Gastroesophageal sphincter (tissue), 4 donors: ENCODE measurements around the gene FRMPD4. TPM values are rescaled to one million over a fixed set of nuclear protein-coding genes. Genes with fewer than 3 reads are reported as not detected.

ENCODE experiments used
- ATAC-seq: fragments of 150-250 bp; one replicate; pipeline ENCODE4 v1.9.1; 2016; ENCODE audit warnings: mild to moderate bottlenecking, moderate library complexity
- H3K27ac ChIP-seq, 4 donors: fragments of 200-600 bp; sonication (generic) in 3 of 4; 1 replicate in 3 of 4; 2 replicates in 1 of 4; pipeline ENCODE4 v1.5.1; 2016 to 2019
- H3K27me3 ChIP-seq: fragments of 200-600 bp; sonication (generic); one replicate; pipeline ENCODE4 v1.5.1; 2019
- H3K36me3 ChIP-seq, 2 donors: fragments of 200-600 bp; sonication (generic); one replicate each; pipeline ENCODE4 v1.5.1; 2019; ENCODE audit warnings: control low read depth in 1 of 2
- H3K4me1 ChIP-seq, 3 donors: fragments of 200-600 bp; sonication (generic); 1 replicate in 2 of 3; 2 replicates in 1 of 3; pipeline ENCODE4 v1.5.1; 2016 to 2019; ENCODE audit warnings: control low read depth in 2 of 3
- H3K4me3 ChIP-seq, 2 donors: fragments of 200-600 bp; sonication (generic); one replicate each; pipeline ENCODE4 v1.5.1; 2019; ENCODE audit warnings: mild to moderate bottlenecking in 1 of 2, moderate library complexity in 1 of 2
- H3K9me3 ChIP-seq, 3 donors: fragments of 200-600 bp; sonication (generic); one replicate each; pipeline ENCODE4 v1.5.1; 2017 to 2019; ENCODE audit warnings: control low read depth in 2 of 3
- CTCF ChIP-seq, 4 experiments: fragments of 200-600 bp in 2 of 4; fragments of 450-650 bp in 2 of 4; sonication (generic) in 1 of 4; IDR thresholded peaks; one replicate each; pipeline ENCODE4 v1.5.1; 2017 to 2019; ENCODE audit warnings: antibody characterized with exemption in 4 of 4, mild to moderate bottlenecking in 2 of 4, moderate library complexity in 2 of 4
- EP300 ChIP-seq: sonication (generic); formaldehyde crosslinking; IDR thresholded peaks from one replicate; pipeline ENCODE4 v1.6.1; 2017; ENCODE audit warnings: antibody characterized with exemption, mild to moderate bottlenecking
- POLR2A ChIP-seq, 2 donors: fragments of 450-650 bp; IDR thresholded peaks; one replicate each; pipeline ENCODE4 v1.6.1; 2017; ENCODE audit warnings: antibody characterized with exemption in 2 of 2, mild to moderate bottlenecking in 2 of 2, moderate library complexity in 1 of 2
- POLR2AphosphoS5 ChIP-seq: sonication (generic); formaldehyde crosslinking; IDR thresholded peaks from one replicate; pipeline ENCODE4 v1.6.1; 2017; ENCODE audit warnings: antibody characterized with exemption
- WGBS, 2 donors: methylation state at CpG; one replicate each; pipeline ENCODE4 v1.1.5; 2018; ENCODE audit warnings: low coverage in 1 of 2; 5-methylcytosine and 5-hydroxymethylcytosine counted together
- total RNA-seq, 4 donors: library from RNA; depleted of rRNA; stranded (reverse); fragments of >200 nt; gene quantifications; one replicate each; pipeline ENCODE4 v1.1.0, GENCODE V29; 2016

FRMPD4 gene
- total RNA-seq, 4 donors from 2014 or later = 0.31 to 2.1 (median 1.3) TPM; not detected in 1

DNA sequence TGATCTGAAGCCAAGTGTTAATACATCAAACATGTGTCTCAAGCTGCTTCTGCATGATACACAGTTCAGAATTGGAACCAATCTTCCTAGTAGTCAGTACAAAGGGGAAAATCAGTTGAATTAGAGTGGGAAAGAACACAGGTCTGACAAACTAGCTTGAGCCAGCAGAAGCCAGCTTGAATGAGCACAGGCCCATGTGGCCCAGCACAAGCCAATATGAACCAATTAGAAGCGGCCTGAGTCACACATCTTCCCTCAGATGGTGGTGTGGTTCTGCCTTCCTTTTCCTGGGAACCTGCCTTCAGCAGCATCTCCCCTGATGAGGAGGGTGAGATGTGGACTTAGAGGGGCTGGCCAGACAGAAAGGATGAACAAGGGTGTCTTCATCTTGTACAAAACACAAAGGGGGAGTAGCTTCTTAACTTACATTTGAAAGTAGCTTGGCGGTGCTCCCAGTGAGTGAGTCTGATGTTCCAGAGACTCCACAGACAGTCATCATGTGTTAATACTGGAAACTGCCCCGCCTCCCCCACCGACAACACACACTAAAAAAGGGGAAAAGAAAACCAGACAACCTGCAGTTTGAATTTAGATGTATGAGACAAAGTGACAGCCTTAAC, 72.0 kb downstream of the FRMPD4 start:
- no peak for ATAC-seq
- H3K27ac ChIP-seq = no peak overlapping the region
- H3K4me3 ChIP-seq = no peak overlapping the region
- H3K27me3 ChIP-seq = no peaks in the 10 kb centered on the region
- WGBS, 2 donors = 43 to 53% methylated on average over 3 of the region's 4 CpGs
- no peak for TF ChIP-seq EP300
- TF ChIP-seq CTCF (IDR thresholded peaks at IDR 0.05) = no peak
- no peak for TF ChIP-seq POLR2AphosphoS5
- no peak for TF ChIP-seq POLR2A (IDR thresholded peaks at IDR 0.05)
- no peaks in the 10 kb centered on the region for H3K36me3 ChIP-seq
- no peaks in the 10 kb centered on the region for H3K9me3 ChIP-seq
- H3K4me1 ChIP-seq = no peaks in the 10 kb centered on the region

GRCh38 chrX:12210971-12211370, 72.7 kb downstream of the FRMPD4 start:
- TF ChIP-seq EP300 = no peak
- no peak for TF ChIP-seq POLR2AphosphoS5
- TF ChIP-seq POLR2A (IDR thresholded peaks at IDR 0.05) = no peak
- no peak for TF ChIP-seq CTCF (IDR thresholded peaks at IDR 0.05)
- WGBS, 2 donors = 12 to 75% methylated on average over 2 to 3 of the region's 3 CpGs
- Histone ChIP-seq H3K36me3 (no peaks in the 10 kb centered on the region), H3K4me1 (no peaks in the 10 kb centered on the region), H3K27me3 (no peaks in the 10 kb centered on the region), H3K9me3 (no peaks in the 10 kb centered on the region), H3K27ac (no peak overlapping the region), H3K4me3 (no peak overlapping the region)
- no peak for ATAC-seq

DNA sequence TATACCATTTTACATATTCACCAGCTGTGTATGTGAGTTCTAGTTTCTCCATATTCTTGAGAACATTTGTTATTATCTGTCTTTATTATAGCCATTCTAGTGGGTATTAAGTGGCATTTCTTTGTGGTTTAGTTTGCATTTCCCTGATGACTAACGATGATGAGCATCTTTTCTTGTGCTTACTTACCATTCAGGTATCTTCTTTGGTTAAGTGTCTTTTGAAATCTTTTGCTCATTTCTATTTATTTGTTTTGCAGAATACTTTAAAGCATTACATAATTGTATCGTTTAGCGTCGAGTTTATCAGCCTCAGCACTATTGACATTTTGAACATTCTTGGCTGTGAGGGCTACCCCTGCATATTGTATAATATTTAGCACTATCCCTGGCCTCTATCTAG, 85.4 kb downstream of the FRMPD4 start:
- no peaks in the 10 kb centered on the region for H3K9me3 ChIP-seq
- ATAC-seq = no peak
- WGBS, 2 donors = 88 to 92% methylated on average over 2 to 4 of the region's 4 CpGs
- TF ChIP-seq EP300 (no peak), POLR2A (IDR thresholded peaks at IDR 0.05) (no peak), POLR2AphosphoS5 (no peak)
- no peaks in the 10 kb centered on the region for H3K36me3 ChIP-seq
- no peak overlapping the region for H3K27ac ChIP-seq
- no peaks in the 10 kb centered on the region for H3K4me1 ChIP-seq
- no peaks in the 10 kb centered on the region for H3K27me3 ChIP-seq
- no peak overlapping the region for H3K4me3 ChIP-seq

GRCh38 chrX:12225107-12225506, 86.8 kb downstream of the FRMPD4 start:
- no peaks in the 10 kb centered on the region for H3K36me3 ChIP-seq
- no peak for ATAC-seq
- no peaks in the 10 kb centered on the region for H3K27me3 ChIP-seq
- TF ChIP-seq EP300 = no peak
- TF ChIP-seq POLR2A (IDR thresholded peaks at IDR 0.05) = no peak
- TF ChIP-seq POLR2AphosphoS5 = no peak
- TF ChIP-seq CTCF (IDR thresholded peaks at IDR 0.05) = no peak
- no peak overlapping the region for H3K4me3 ChIP-seq
- H3K9me3 ChIP-seq = no peaks in the 10 kb centered on the region
- no peak overlapping the region for H3K27ac ChIP-seq
- H3K4me1 ChIP-seq = no peaks in the 10 kb centered on the region
- WGBS, 2 donors = 57 to 63% methylated on average over 1 of the region's 1 CpG

DNA sequence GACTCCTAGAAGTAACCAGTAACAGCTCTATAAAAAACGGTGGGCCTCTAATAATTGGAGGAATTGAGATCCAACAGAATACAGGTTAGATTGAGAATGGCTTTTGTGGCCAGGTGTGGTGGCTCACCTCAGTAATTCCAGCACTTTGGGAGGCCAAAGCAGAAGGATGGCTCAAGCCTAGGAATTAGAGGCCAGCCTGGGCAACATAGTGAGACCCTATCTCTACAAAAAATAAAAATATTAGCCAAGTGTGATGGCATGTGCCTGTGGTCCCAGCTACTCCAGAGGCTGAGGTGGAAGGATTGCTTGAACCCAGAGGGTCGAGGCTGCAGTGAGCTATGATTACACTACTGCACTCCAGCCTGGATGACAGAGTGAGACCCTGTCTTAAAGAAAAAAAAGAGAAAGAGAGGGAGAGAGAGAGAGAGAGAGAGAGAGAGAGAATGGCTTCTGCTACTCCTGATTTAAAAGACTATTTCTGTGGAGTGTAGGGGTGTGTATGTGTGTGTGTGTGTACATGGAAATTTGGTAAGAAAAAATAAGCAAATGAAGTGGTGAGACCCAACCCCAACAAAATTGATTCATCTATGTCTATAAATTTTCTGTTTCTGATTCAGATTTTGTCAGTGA, 89.3 kb downstream of the FRMPD4 start:
- Histone ChIP-seq H3K27ac (no peak overlapping the region), H3K4me1 (no peaks in the 10 kb centered on the region), H3K4me3 (no peak overlapping the region), H3K27me3 (no peaks in the 10 kb centered on the region), H3K9me3 (no peaks in the 10 kb centered on the region), H3K36me3 (no peaks in the 10 kb centered on the region)
- no peak for ATAC-seq
- 68% methylated on average over 2 of the region's 2 CpGs; no CpG with 5 or more reads in 1 of the 2 donors for WGBS, 2 donors
- no peak for TF ChIP-seq POLR2AphosphoS5
- TF ChIP-seq EP300 = no peak

DNA sequence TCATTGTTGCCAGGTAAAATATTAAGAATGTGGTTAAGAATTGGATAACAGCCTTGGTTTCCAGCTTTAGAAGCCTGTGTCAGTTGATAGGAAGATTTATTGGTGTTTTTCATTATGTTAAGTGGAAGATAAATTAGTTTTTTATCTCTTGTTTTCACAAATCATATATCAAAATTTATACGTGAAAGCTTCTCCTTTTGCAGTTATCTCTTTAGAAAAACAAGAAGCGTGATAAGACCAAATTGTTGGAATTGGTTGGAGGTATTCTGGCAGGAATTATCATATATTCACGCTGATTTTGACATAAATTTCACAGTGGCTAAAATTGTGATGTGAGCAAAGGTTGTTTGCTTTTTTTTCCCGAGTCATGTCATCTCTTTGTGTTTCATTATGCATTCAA, 90.6 kb downstream of the FRMPD4 start:
- Histone ChIP-seq H3K36me3 (no peaks in the 10 kb centered on the region), H3K9me3 (no peaks in the 10 kb centered on the region), H3K4me3 (no peak overlapping the region), H3K27me3 (no peaks in the 10 kb centered on the region), H3K4me1 (no peaks in the 10 kb centered on the region), H3K27ac (no peak overlapping the region)
- TF ChIP-seq POLR2A (IDR thresholded peaks at IDR 0.05) (no peak), EP300 (no peak), CTCF (IDR thresholded peaks at IDR 0.05) (no peak), POLR2AphosphoS5 (no peak)
- 44 to 74% methylated on average over 3 to 4 of the region's 4 CpGs for WGBS, 2 donors
- no peak for ATAC-seq
